Measurements from ENCODE around the gene CDT1. TPM values are rescaled to one million over a fixed set of nuclear protein-coding genes. Genes with fewer than 3 reads are reported as not detected.

Gene CDT1
- total RNA-seq, 4 donors from 2014 or later, result 0.44 to 1.5 (median 1.4) TPM; not detected in 1

DNA sequence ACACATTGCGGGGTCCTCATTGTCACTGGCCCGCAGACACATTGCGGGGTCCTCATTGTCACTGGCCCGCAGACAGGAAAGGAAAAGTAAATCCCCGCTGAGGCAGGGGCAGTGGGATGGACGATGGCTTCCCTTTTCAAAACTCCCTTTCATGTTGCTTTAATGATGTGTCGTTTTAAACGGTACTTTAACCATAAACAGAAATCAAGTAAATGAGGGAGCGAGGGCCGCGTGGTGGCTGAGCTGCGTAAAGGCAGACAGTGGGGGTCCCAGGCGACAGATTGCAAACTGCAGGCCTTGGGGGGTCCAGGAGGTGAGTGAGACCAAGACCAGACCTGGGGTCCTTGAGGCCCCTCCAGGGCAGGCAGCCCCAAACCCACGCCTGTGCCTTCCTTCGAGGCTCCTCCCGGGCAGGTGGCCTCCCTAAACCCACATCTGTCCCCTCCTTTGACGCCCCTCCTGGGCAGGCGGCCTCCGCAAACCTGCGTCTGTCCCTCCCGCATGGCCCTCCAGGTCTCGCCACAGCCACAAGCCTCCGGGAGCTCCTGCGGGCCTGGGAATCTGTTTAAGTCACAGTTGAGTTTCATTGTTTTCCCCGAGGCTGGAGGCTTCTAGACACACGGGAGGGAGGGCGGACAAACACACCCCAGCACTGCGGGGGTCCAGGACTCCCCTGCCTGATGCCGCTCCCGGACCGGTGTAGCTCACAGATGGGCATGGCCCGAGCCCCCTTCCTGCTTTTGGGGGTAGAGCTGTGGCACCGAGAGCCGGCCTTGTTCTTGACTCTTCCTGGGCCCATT, 25.9 kb upstream of the CDT1 start:
- H3K9me3 ChIP-seq, result no peaks in the 10 kb centered on the region
- no peak for DNase-seq (ENCODE audit: low spot score in 2 of 2)
- peak overlapping the region in 1 of 4 donors; percentile 97 for H3K27ac ChIP-seq
- H3K27me3 ChIP-seq, result no peaks in the 10 kb centered on the region
- H3K4me3 ChIP-seq, result no peak overlapping the region
- no peak for TF ChIP-seq POLR2A (IDR thresholded peaks at IDR 0.05)
- TF ChIP-seq, protein P1, sequence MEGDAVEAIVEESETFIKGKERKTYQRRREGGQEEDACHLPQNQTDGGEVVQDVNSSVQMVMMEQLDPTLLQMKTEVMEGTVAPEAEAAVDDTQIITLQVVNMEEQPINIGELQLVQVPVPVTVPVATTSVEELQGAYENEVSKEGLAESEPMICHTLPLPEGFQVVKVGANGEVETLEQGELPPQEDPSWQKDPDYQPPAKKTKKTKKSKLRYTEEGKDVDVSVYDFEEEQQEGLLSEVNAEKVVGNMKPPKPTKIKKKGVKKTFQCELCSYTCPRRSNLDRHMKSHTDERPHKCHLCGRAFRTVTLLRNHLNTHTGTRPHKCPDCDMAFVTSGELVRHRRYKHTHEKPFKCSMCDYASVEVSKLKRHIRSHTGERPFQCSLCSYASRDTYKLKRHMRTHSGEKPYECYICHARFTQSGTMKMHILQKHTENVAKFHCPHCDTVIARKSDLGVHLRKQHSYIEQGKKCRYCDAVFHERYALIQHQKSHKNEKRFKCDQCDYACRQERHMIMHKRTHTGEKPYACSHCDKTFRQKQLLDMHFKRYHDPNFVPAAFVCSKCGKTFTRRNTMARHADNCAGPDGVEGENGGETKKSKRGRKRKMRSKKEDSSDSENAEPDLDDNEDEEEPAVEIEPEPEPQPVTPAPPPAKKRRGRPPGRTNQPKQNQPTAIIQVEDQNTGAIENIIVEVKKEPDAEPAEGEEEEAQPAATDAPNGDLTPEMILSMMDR (IDR thresholded peaks at IDR 0.05), result no peak
- TF ChIP-seq EP300 (IDR thresholded peaks at IDR 0.05), result no peak
- WGBS, 2 donors, result 76 to 77% methylated on average over 32 to 34 of the region's 34 CpGs
- H3K36me3 ChIP-seq, result no peaks in the 10 kb centered on the region
- H3K4me1 ChIP-seq, result peaks cover 0 to 95% (median 61%) of the 10 kb centered on the region in 4 donors

DNA sequence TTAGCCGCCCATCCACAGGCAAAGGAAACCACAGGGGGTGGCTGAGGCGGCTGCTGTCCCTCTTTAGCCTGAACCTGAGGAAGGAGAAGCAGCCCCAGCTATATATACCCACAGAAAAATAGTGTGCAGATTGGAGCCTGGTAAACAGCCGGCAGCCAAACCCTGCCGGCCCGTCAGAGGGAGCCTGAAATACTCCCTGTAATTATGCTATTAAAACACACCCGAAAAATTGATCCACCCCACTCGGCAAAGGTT, 25.4 kb upstream of the CDT1 start:
- Histone ChIP-seq H3K27ac (peak overlapping the region in 1 of 4 donors; percentile 97), H3K36me3 (no peaks in the 10 kb centered on the region), H3K9me3 (no peaks in the 10 kb centered on the region), H3K27me3 (no peaks in the 10 kb centered on the region), H3K4me1 (peaks cover 0 to 95% (median 61%) of the 10 kb centered on the region in 4 donors), H3K4me3 (no peak overlapping the region)
- no peak for DNase-seq (ENCODE audit: low spot score in 2 of 2)
- WGBS, 2 donors, result 64 to 67% methylated on average over 7 of the region's 7 CpGs
- TF ChIP-seq, protein P1 (IDR thresholded peaks at IDR 0.05), result no peak
- no peak for TF ChIP-seq EP300 (IDR thresholded peaks at IDR 0.05)
- TF ChIP-seq POLR2A (IDR thresholded peaks at IDR 0.05), result no peak

DNA sequence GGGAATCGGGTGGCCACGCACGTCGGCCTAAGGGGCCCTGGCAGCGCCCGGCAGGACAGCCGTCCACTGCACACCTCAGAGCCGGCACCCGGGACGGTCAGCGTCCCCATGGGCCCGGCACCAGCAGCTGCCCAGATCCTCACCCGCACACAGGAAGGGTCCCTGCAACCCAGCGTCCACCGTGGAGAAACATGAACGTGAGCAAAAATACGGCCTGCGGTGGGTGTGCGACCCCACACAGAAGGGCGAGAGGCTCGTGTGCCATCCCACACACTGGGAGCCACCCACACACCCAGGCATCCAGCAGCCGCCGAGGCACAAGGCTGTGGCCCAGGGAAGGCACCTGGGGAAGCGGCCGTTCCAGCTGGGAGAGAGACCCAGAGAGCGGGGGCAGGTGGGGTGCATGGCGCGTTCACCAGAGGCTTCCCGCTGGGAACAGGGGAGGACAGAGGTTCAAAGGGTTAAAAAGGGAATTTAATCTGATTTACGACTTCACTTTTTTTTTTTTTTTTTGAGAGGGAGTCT, 25.0 kb upstream of the CDT1 start:
- H3K27me3 ChIP-seq, result no peaks in the 10 kb centered on the region
- H3K36me3 ChIP-seq, result no peaks in the 10 kb centered on the region
- peaks cover 0 to 95% (median 60%) of the 10 kb centered on the region in 4 donors for H3K4me1 ChIP-seq
- WGBS, 2 donors, result 68 to 74% methylated on average over 29 to 30 of the region's 30 CpGs
- TF ChIP-seq, protein P1 (IDR thresholded peaks at IDR 0.05), result no peak
- TF ChIP-seq EP300 (IDR thresholded peaks at IDR 0.05), result no peak
- TF ChIP-seq POLR2A (IDR thresholded peaks at IDR 0.05), result no peak
- H3K9me3 ChIP-seq, result no peaks in the 10 kb centered on the region
- H3K27ac ChIP-seq, result peak overlapping the region in 2 of 4 donors; percentile 96 to 97
- no peak for DNase-seq (ENCODE audit: low spot score in 2 of 2)
- H3K4me3 ChIP-seq, result no peak overlapping the region

DNA sequence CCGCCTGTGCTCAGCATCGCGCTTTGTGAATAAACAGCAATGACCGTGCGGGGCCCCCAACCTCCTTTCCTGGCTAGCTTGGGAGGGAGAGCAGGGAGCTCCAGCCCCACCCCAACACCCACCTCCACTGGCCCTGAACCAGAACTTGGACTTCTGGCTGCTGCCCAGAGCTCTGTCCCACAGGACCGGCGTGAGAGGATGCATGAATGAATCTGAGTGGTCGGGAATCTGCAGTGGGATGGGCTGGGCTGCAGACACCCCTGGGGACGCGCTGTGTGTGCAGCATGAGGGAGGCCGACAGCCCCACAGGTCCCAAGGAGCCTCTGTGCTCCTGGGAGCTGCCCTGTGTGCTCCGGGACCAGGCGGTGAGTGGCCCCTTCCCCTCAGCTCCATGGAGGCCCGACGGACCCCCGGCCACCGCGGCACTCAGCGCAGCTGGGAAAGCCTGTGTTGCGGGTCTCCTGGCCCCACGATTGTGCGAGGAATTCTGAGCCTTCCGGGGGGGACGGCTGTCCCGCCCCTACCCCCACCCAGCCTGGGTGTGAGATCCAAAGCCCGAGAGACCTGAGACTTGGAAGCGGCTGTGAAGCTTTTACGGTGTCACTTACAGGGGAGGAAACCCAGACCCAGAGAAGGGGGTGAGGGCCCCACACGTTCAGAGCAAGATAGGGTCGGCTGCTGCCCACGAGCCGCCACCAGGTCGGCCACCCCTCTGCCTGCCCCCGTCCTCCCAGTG, 24.0 kb upstream of the CDT1 start:
- DNase-seq (ENCODE audit: low spot score in 2 of 2), result no peak
- no peaks in the 10 kb centered on the region for H3K27me3 ChIP-seq
- peaks cover 0 to 92% (median 58%) of the 10 kb centered on the region in 4 donors for H3K4me1 ChIP-seq
- no peaks in the 10 kb centered on the region for H3K9me3 ChIP-seq
- H3K36me3 ChIP-seq, result no peaks in the 10 kb centered on the region
- TF ChIP-seq POLR2A (IDR thresholded peaks at IDR 0.05) (no peak), EP300 (IDR thresholded peaks at IDR 0.05) (no peak)
- TF ChIP-seq, protein P1 (IDR thresholded peaks at IDR 0.05), result no peak
- peak overlapping the region in 3 of 4 donors; percentile 62 to 97 (median 96) for H3K27ac ChIP-seq
- WGBS, 2 donors, result 39 to 43% methylated on average over 22 to 34 of the region's 34 CpGs
- H3K4me3 ChIP-seq, result no peak overlapping the region

Data from tibial nerve (tissue), 4 donors.